GM18520 (cell line): ENCODE measurements around the gene PLA2G4C.

Experiments
- ATAC-seq: cut with Tn5 transposase; IDR thresholded peaks from one replicate; pipeline ENCODE4 v1.9.1; 2021; ENCODE audit not compliant: unreplicated experiment

Gene PLA2G4C

GRCh38 chr19:48059331-48059730 is 51.3 kb downstream of the PLA2G4C start:
- ATAC-seq = no peak

DNA sequence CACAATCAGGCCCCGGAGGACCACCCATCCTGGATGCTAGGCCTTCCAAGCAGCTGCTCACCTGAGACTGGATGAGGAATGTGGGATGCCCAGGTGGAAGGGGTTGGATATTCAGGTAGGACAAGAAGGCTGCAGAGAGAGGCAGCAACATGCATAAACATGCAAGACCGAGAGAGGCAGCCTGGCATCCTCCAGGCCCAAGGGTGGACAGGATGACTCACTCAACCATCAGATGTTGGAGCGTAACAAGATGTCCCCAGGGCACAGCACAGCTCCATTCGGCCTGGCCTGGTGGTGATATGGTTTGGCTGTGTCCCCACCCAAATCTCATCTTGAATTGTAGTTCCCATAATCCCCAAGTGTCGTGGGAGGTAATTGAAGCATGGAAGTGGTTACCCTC is 56.8 kb downstream of the PLA2G4C start:
- ATAC-seq = no peak

- no peak for ATAC-seq
Measured at GRCh38 chr19:48053076-48053475, 57.5 kb downstream of the PLA2G4C start.

DNA sequence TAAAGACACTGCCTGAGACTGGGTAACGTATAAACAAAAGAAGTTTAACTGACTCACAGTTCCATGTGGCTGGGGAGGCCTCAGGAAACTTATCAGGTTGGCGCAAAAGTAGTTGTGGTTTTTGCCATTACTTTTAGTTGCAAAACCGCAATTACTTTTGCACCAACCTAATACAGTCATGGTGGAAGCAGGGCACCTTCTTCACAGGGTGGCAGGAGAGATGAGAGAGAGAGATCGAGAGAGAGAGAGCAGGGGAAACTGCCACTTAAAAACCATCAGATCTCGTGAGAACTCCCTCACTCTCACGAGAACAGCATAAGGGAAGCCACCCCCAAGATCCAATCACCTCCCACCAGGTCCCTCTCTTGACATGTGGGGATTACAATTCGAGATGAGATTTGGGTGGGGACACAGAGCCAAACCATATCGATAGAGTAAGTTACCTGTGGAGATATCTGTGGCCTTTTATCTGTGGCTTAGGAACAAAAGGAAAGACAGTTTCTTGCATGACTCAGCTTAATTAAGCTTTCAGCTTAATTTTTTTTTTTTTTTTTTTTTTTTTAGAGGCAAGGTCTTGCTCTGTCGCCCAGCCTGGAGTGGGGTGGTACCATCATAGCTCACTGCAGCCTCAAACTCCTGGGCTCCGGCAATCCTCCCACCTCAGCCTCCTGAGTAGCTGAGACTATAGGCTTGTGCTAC is 59.1 kb downstream of the PLA2G4C start:
- ATAC-seq = no peak

DNA sequence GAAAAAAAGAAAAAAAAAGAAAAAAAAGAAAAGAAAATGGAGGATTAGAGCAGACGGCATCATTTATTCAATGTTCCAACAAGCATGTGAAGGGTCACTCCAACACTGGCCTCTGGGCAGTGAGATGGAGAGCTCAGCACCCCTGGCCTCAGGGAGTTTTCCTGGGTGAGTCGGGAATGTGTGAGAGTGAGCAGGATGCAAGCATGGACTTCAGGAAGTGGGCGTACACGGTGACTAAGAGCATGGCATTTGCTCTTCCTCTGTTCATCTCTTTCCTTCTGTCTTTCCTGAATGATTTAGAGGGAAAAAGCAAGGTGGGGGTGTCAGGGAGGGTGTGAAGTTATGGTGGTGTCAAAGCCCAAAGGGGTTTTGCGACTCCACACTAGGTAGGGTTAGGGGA is 66.1 kb downstream of the PLA2G4C start:
- no peak for ATAC-seq

GRCh38 chr19:48043675-48044258 is 66.8 kb downstream of the PLA2G4C start, which contains the start of gene CABP5:
CABP5 (minus strand) TSS chr19:48044079; CDS start chr19:48043922, 157 bp downstream.
- ATAC-seq = no peak

DNA sequence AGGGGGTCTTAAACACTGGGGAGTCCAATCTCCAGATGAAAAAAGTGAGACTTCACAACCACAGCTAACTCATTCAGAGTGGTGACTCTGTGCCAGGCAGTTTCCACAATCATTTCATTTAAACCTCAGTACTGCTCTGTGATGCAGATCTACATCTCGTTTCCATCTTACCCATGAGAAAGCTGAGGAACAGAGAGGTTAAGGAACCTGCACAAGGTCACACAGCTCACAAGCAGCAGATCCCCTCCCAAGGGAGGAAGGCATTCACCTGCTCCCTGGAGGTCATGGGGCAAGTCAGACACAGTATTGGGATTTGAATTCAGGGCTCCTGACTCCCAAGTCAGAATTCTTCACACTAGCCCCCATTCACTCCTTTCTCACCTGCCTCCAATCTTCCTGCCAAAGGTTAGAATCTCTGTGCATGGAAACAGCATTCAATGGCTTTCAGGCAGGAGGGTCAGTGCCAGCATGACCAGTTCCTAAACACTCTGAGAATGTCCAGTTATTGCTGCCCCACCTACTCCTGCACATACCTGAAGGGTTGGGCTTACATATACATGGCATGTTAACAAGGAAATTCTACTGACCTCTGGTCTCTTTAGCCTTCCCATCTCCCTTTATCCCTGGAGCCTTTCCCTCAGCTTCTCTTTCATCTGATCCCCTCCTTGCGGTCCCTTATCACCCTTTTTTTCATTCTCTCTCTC is 68.6 kb downstream of the PLA2G4C start:
- ATAC-seq = no peak

DNA sequence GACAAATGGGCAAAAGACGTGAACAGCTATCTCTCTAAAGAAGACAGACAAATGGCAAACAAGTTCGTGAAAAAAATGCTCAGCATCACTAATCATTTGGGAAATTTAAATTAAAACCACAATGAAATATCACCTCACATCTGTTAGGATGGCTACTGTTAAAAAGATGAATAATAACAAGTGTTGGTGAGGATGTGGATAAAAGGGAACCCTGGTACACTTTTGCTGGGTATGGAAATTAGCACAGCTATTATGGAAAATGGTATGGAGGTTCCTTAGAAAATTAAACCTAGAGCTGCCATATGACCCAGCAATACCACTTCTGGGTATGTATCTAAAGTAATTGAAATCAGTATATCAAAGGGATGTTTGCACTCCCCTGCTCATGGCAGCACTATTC is 73.9 kb downstream of the PLA2G4C start:
- ATAC-seq = no peak

DNA sequence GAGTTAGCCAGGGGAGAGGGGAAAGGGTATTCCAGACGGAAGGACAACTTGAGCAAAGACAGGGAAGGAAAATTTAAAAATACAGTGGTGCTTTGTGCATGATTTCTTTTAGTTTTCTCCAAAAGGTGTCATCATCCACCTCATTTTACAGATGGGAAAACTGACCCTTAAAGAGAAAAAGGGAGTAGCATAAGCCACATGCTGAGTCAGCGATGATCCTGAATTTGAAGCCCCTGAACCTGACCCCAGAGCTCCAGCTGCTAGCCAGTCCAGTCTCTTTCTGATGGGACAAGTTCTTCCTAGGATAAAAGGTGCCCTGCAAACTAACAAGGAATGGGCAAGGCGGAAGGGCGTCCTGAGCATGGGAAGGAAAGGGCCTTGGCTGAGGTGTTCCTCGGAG is 77.0 kb downstream of the PLA2G4C start:
- no peak for ATAC-seq

GRCh38 chr19:48030073-48030472 is 80.5 kb downstream of the PLA2G4C start:
- ATAC-seq = no peak

- no peak for ATAC-seq
Measured at GRCh38 chr19:48029431-48029830, 81.2 kb downstream of the PLA2G4C start.

DNA sequence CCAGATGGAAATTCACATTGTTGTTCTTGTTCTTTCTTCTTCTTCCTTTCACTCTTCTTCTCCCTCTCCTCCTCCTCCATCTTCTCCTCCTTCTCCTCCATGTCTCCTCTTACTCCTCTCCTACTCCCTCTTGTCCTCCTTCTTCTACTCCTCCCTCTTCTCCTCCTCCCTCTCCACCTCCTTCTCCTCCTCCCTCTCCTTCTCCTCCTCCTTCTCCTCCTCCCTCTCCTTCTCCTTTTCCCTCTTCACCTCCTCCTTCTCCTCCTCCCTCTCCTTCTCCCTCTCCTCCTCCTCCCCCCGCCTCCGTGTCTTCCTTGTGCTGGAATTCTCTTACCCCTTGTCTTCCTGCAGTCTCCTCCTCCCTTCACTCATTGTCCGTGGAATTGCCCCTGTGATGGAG is 85.1 kb downstream of the PLA2G4C start:
- no peak for ATAC-seq

- ATAC-seq = no peak
Measured at GRCh38 chr19:48023518-48023917, 87.1 kb downstream of the PLA2G4C start.

DNA sequence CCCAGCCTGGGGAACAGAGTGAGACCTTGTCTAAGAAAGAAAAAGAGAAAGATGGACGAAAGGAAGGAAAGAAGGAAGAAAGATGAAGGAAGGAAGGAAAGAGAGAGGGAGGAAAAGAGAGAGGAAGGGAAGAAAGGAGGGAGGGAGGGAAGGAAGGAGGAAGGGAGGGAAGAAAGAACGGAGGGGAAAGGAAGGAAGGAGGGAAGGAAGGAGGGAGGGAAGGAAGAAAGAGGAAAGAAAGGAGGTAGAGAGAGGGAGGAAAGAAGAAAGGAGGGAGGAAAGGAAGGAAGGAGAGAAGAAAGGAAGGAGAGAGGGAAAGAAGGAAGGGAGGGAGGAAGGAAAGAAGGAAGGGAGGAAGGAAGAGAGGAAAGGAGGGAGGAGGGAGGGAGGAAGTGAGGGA is 87.6 kb downstream of the PLA2G4C start:
- no peak for ATAC-seq

DNA sequence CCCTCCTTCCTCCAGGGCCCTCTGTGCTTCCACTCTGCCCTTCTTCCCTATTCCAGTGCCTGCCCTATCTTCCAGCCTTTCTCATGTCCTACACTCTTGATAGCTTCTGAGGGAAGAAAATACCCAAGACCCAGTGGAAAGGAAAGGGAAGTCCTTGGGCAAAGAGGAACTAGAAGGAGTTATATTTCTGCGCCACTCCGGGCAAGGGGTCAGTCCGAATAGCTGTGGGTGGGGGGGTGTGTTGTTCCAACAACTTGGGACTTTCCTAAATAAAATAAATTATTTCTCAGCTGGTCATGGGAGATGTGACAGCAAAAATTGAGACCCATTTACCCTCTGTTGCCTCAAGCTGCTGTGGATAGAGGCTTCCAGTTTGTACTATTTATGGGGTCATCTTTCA is 89.9 kb downstream of the PLA2G4C start:
- no peak for ATAC-seq

DNA sequence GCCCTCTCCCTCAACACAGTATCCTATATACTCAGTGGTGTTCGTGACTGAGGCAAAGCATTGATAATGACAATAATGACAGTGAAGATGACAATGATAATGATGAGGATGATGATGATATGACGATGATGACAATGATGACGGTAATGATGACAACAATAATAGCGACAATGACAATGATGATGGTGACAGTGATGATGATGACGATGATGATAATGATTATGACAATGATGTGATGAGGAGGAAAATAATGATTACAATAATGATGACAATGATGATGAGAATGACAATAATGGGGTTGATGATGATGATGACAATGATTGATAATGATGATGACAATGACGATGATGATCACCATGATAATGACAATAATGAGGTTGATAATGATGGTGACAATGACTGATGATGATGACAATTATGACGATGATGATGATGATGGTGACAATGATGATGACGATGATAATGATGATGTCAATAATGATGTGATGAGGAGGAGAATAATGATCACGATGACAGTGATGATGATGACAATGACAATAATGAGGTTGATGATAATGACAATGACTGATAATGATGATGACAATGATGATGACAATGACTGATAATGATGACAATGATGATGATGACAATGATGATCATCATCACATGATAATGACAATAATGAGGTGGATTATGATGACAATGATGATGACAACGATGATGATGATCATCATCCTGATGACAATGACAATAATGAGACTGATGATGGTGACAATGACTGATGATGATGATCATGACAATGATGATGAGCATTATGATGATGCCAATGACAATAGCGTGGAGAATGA is 99.5 kb downstream of the PLA2G4C start:
- ATAC-seq = no peak

DNA sequence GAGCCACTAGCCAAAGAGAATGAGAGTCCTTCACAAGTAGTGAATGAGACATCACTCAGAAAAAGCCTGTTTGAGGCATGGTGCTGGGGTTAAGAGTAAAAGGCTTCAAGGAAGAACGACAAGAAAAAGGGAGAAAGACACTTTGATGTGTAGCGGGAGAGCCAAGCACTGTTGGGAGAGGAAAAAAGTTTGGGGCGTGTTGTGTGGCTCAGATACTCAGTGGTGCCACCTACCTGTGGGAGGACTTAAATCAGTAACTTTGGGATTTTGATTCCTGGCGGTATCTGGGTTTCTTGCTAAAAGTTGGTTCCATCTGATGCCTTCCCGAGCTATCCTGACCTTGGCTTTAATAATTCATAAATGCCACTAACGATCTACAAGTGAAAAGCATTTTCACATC is 103.9 kb downstream of the PLA2G4C start:
- ATAC-seq = no peak

- no peak for ATAC-seq
Measured at GRCh38 chr19:48004236-48004635, 106.4 kb downstream of the PLA2G4C start.

GRCh38 chr19:48000846-48001245 is 109.8 kb downstream of the PLA2G4C start:
- ATAC-seq = no peak

DNA sequence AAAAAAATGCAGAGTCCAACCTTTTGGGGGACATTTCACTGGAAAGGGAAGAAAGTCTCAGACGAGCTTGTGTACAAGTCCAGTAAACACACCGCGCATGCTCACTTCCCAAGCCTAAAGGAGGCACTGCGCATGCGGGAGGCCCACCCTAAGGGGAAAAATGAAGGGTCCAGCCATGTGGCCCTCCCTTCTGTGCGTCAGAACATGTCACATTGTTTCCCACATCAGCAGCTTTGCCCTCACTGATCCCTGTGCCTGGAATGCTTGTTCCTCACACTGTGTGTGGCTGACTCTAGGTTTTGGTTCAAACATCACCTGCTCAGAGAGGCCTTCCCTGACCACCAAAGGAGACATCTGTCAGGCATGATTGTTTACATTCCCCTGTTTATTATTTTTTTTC is 111.8 kb downstream of the PLA2G4C start:
- no peak for ATAC-seq
